Amniotic epithelial cell (primary cell): ENCODE data around the gene SMOC2.
"Not testable (repeated sequence)": the region's sequence is repeated elsewhere in the genome, so short reads cannot be mapped to it uniquely, and the experiment has no call there.

ENCODE experiments used
- DNase-seq: peaks from one replicate; pipeline ENCODE4 v3.0.0-alpha.2; 2010; ENCODE audit warnings: low read depth

The SMOC2 gene

DNA sequence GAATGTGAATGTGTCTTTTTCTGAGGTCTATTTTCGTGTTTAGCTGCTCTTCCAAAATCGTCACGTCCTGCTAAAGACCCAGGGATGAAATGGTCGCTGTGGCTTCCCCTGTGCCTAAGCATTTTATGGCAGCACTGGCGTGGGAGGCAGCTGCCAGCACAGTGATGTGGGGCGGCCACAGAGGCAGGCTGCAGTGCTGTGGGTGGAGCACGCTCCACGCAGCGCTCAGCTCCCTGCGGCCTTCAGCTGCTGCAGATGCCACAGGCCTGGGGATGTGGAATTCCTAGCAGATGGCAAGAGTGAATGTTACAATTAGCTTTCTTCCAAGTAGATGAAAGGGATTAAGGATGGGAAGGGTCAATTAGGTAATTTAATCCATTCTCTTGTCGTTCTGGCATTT lies 242.6 kb downstream of the SMOC2 start:
- no peak for DNase-seq

- DNase-seq: no peak
Measured at GRCh38 chr6:168684471-168684870, 243.5 kb downstream of the SMOC2 start.

DNA sequence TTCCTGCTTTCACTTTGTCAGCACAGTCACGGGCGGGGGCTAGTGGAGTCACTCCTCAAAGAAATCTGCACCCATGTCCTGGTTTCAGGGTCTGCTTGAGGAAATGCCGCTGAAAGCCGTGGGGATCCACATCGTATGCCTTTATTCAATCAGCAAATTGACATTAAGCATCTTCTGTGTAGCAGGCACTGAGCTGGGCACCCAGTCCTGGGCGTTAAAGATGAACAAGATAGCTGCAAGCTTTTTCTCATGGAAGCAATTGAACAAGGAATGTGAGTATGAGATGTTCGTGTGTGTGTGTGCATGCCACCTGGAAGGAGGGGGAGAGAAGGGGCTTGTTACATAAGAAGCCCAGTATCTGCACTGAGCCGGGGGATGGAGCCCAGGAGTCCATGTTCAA lies 243.9 kb downstream of the SMOC2 start:
- DNase-seq: no peak

DNA sequence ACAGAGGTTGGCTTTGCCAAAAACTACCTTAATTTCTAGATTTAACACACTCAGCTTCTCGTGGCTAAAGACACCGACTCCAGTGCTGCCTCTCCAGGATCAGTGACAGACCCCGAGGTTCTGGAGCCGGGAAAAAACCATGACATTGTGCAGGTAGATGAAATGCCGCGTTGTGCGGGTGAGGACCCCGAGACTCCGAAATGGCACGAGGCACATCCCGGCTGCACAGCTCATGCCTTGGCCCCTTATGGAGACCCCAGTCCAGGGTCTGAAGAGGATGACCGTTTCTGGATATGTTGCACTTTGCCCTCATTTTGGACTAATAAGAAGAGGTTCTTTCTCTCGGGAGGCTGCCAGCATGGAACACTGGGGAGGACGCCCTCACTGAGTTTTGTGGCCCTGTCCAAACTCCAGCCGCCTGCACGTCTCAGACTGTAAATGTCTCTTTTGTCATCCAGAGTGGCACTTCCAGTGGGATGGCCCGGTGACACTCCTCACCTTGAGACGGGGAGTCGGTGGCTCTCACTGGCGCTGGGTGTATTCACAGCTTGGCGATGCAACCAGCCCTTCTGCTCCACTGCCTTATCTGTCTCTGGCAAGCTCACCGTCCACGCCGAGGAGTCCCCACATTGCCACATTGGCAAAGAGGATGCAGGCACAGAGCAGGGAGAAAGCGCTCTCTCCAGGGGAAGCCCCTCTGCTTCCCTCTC lies 245.2 kb downstream of the SMOC2 start:
- no peak for DNase-seq

GRCh38 chr6:168686831-168687730 lies 246.1 kb downstream of the SMOC2 start:
- no peak for DNase-seq

DNA sequence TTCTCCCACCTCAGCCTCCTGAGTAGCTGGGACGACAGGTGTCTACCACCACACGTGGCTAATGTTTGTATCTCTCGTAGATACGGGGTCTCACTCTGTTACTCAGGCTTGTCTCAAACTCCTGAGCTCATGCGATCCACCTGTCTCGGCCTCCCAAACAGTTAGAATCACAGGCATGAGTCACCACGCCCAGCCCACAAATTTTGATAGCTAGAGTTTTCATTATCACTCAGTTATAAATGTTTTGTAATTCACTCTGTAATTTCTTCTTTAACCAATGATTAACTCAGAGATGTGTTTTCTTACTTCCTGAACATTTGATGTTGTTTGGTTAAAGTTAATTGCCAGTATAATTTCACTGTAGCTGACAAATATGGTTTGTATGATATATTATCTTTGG lies 249.3 kb downstream of the SMOC2 start:
- DNase-seq: no peak

DNA sequence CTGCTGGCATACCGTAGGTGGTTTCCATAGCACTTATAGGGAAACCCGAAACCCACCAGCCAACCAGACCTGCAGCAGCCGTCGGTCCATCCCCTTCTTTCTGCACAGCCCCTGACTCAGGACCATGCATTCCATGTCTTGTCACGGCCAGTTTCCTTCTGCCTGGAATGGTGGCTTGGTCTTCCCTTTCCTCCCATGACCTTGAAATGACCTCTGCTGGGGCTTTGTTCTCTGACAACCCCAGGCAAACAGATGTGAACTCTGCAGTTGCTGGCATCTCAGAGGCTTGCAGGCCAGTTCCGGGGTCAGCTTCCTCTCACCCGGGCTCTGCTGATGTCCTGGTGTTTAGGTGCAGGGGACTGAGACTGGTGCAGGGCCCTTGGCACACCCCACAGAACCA lies 250.8 kb downstream of the SMOC2 start:
- DNase-seq: no peak

GRCh38 chr6:168692193-168692914 lies 251.4 kb downstream of the SMOC2 start:
- DNase-seq: no peak

DNA sequence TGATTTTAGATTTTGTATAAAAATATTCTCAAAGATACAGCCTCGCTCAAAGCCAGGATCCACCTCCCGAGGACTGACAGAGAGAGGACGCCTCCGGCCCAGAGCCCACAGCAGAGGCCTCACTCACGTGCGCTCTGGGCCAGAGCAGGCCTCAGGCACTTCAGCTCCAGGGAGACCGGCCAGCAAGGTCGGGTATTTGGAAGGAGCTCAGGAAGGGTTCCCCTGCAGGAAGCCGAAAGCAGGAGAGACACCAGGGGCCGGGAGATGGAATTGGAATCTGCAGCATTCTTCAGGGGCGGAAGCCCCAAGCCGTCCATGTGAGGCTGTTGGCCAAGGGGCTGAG lies 251.9 kb downstream of the SMOC2 start:
- DNase-seq: not testable (repeated sequence)

DNA sequence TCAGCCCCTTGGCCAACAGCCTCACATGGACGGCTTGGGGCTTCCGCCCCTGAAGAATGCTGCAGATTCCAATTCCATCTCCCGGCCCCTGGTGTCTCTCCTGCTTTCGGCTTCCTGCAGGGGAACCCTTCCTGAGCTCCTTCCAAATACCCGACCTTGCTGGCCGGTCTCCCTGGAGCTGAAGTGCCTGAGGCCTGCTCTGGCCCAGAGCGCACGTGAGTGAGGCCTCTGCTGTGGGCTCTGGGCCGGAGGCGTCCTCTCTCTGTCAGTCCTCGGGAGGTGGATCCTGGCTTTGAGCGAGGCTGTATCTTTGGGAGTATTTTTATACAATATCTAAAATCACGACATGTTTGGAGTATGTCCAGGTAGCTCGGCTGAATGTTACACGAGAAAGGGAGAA lies 253.8 kb downstream of the SMOC2 start:
- DNase-seq: not testable (repeated sequence)

DNA sequence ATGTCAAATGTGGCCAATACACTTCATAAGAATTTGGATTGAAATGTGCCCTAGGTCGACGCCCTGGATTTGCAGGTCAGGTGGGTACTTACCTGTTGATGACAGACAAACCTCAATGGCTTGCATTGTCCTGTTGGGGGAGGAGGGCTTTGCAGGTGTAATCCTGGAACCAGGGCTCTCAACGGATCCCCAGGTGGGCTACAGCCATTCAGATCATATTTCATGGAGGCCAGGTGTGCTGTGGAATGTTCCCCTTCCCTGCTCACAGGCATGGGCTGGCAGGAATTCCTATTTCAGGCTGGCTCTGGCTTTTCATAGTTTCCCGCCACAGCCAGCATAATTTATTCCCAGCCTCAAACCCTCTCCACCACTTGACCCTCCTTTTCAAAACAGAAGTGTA lies 254.7 kb downstream of the SMOC2 start:
- no peak for DNase-seq

DNA sequence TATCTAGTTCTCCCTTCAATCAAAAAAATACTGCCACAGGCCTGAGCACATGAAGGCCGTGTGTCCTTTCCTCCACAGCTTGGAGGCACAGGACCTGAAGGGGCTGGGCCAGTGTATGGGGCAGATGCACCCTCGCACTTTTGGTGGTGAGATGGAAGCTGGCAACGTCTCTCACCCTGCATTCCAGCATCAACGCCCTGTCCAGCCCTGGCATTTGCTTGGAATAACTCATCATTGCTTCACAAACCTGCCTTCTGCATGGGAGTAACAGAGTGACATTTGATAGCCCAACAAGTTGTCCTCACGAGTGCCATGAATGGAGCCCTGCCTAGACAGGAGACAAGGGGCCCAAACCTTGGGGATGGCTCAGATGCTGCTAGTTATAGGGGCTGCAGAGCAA lies 257.9 kb downstream of the SMOC2 start:
- DNase-seq: no peak

GRCh38 chr6:168699631-168700295 lies 258.8 kb downstream of the SMOC2 start:
- DNase-seq: no peak

- DNase-seq: no peak
Measured at GRCh38 chr6:168700880-168701279, 259.9 kb downstream of the SMOC2 start.

- no peak for DNase-seq
Measured at GRCh38 chr6:168703990-168704389, 263.0 kb downstream of the SMOC2 start.

DNA sequence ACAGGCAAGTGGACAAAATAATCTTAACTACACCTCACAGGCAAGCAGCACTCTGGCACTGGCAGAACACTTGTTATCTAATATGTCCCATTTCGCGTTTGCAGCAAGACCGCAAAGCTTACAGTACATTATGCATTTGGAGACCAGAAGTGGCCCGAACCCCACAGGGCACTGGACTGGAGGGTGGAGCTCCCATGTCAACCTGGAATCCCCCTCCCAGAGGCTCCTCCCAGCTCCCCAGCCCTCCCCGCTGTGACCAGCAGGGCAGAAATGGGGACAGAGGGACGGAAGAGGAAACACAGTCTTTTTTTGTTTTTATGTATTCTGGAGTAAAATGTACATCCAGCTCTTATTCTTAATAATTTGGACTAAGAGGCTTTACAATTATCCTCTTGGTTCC lies 263.7 kb downstream of the SMOC2 start:
- no peak for DNase-seq

- DNase-seq: not testable (repeated sequence)
Measured at GRCh38 chr6:168705271-168705670, 264.3 kb downstream of the SMOC2 start.

GRCh38 chr6:168706471-168707177 lies 265.6 kb downstream of the SMOC2 start:
- no peak for DNase-seq

DNA sequence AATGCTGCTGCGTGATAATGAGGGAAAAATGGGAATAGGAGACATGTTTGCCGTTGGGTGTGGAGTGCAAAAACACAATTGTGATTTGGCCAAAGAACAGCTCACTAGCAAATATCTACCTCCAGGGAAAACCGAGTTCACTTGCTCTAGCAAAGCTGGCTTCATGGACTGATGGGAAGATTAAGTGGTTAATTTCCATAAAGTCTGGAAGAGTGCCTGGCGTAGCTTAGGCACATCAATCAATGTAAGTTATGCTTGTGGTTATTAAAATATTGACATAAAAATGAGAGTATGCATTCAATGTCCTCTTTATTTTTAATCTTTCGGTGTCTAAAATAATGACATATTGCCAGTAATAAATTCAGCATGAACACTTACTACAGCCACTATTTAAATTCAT lies 267.5 kb downstream of the SMOC2 start:
- DNase-seq: no peak

DNA sequence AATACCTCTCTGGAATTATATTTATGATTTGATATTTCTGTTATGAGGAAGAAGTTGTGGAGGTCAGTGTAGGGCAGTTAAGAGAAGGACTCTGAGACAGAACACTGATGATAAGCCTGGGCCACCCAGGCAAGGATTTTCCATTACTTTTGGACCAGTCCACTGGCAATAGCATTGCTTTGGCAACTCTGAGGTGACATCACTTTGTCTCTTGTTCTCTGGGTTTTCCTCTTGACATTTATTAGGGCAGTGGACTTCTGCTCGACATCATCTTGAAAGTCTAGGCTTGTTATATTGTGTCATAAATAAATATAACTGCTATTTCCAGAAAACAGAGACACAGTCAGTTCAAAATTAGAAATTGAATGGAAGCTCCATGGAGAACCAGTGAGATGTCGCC lies 268.0 kb downstream of the SMOC2 start:
- no peak for DNase-seq

DNA sequence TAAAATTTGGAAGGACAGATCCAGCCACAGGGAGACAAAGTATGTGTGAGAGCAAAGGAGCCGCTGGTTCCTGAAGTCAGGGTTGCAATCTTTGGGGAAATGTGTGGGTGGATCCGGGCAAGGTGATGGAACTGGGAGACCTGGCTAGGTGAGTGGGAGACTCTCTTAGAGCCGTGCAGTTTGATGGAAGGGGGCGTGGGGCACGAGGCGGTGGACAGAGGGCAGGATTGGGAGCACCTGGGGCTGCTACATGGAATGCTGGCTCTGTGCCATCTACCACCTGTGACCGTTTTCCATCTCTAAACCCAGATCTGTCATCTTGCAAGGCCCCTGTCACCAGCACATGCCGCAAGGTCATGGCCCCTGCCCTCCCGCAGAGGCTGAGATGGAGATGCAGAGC lies 268.4 kb downstream of the SMOC2 start:
- DNase-seq: no peak

- DNase-seq: no peak
Measured at GRCh38 chr6:168709991-168710390, 269.0 kb downstream of the SMOC2 start.
